Measurements from ENCODE around the gene PSMD13. TPM values are rescaled to one million over a fixed set of nuclear protein-coding genes. Genes with fewer than 3 reads are reported as not detected.
"Not testable (repeated sequence)": the region's sequence is repeated elsewhere in the genome, so short reads cannot be mapped to it uniquely, and the experiment has no call there.

PSMD13 gene
- 165 and 194 TPM in 2 replicates for polyA plus RNA-seq (2014; cell fraction: cytosol; rRNA removed)
- polyA plus RNA-seq (2014; cell fraction: nucleus; rRNA removed), result 137 and 154 TPM in 2 replicates

GRCh38 chr11:236774-237767 is at the start of gene PSMD13:
Gene PSMD13 (plus strand): TSS chr11:236976. CDS start chr11:237050, 74 bp downstream.
- peak; percentile 79 for DNase-seq (ENCODE audit: low spot score)

DNA sequence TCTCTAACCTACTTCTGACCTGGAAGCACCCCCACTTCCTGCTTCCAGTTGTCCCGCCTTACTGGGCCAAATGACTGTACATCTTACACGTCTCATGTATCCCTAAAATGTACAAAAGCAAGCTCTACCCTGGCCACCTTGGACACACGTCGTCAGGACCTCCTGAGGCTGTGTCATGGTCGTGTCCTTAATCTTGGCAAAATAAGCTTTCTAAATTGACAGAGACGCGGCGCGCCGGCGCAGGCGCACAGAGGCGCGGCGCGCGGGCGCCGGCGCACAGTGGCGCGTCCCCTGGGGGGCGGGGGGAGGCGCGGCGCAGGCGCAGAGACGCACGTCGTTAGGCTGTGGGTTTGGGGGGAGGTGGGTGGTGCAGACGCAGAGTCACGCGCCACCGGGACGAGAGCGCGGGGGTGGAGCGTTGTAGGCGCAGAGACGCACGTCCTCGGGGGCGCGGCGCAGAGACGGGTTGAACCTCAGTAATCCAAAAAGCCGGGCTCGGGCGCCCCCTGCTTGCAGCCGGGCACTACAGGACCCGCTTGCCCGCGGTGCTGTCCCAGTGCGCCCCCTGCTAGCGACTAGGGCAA is 47.5 kb upstream of the PSMD13 start:
- peak; percentile 94 for DNase-seq (ENCODE audit: low spot score)

DNA sequence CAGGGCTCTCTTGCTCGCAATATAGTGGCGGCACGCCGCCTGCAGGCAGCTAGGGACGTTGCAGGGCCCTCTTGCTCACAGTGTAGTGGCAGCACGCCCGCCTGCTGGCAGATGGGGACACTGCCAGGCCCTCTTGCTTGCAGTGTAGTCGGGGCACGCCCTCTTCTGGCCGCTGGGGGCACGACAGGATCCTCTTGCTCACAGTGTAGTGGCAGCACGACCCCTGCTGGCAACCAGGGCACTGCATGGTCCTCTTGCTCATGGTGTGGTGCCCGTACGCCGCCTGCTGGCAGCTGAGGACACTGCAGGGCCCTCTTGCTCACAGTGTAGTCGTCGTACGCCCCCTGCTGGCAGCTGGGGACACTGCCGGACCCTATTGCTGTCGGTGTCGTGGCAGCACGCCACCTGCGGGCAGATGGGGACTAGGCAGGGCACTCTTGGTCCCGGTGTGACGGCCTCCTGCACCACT is 46.9 kb upstream of the PSMD13 start:
- not testable (repeated sequence) for DNase-seq (ENCODE audit: low spot score)

DNA sequence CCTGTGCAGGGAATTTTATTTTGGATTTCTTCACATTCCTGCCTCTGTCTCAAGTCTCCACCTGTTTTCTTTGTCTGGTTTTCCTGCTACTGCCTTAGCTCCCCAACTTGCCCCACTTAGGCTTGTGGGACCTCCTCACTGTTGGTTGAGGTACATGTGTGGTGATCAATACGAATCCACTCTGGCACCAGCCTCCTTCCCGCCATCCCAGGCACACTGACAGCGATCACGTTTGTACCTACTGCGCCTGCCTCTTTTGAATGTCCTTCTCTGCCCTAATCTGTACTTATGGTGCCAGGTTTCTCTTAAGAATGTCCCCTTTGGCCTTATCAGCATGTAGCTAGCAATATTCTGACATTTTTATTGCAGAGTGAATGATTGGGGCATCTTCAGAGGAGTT is 46.2 kb upstream of the PSMD13 start:
- not testable (repeated sequence) for DNase-seq (ENCODE audit: low spot score)

DNA sequence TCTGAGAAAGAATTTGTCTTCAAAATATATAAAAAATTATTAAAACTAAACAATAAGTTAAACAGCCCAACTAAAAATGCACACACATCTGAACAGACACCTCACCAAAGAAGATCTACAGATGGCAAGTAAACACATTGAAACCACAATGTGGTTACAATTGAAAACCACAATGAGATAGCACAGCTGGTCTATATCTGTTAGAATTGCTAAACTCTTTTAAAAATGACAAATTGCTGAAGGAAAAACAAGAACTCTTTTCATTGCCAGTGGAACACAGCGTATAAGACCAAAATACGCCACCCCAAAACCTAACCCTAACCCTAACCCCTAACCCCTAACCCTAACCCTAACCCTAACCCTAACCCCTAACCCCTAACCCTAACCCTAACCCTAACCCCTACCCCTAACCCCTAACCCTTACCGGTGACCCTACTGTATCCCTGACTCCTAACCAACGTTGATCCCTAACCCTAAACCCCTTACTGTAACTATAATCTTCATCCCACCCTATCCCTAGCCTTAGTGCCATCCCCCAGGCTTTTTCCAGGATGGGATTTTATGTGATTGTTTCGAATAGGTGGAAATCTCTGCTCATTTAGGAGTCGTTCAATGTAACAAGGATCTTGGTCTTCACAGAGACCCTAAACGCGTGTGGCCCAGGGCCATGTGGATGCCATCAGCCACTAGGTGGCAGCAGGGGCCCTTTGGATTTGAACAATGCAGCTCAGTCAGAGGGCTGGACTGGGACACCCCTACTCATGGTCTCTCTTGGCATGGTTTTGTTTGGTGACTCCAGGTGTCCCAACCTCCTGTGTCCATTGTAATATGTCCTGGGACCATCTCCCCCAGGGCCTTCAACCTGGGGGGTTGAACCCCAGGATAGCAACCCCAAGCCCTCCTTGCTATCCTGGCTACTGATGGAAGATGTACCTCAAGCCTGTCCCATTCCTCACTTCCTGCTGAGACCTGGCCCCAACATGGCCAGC is 45.0 kb upstream of the PSMD13 start:
- not testable (repeated sequence) for DNase-seq (ENCODE audit: low spot score)

DNA sequence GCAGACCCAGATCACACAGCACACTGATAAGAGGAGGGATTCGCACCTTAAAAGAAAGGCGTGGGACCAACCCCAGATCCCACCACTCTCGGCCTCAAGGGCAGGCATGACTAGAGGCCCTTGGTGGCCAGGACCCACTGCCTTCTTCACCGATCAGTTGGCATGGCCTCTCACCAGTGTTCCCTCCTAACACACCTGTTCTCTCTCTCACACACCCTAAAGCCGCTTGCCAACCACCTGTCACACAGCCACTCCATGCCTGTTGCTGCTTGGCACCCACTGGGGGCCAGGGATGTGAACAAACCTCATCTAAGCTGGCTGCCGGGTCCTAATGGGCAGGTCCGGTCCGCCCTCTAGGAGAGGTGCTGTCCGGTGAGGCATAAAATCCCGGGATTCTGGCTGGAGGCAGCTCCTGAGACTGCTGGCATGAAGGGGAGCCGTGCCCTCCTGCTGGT is 44.1 kb upstream of the PSMD13 start, which contains the start of gene SCGB1C1:
Gene SCGB1C1, plus strand, starts transcription at position 405 of the 455 bp plus-strand sequence. Its CDS starts 22 bp downstream, at position 427.
- DNase-seq (ENCODE audit: low spot score), result not testable (repeated sequence)

DNA sequence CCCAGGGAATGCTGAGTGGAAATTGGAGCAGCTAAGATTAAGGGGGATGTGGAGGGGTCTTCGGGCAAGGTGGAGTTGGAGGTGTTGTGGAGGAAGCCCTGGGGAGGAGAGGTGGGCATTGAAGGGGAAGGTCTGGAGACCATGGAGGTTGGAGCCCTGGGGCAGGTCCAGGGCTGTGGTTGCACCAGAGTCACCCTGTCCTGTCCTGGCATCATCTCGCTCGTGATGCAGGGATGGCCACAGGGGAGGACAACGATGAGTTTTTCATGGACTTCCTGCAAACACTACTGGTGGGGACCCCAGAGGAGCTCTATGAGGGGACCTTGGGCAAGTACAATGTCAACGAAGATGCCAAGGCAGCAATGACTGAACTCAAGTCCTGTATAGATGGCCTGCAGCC is 43.3 kb upstream of the PSMD13 start:
- DNase-seq (ENCODE audit: low spot score), result not testable (repeated sequence)

DNA sequence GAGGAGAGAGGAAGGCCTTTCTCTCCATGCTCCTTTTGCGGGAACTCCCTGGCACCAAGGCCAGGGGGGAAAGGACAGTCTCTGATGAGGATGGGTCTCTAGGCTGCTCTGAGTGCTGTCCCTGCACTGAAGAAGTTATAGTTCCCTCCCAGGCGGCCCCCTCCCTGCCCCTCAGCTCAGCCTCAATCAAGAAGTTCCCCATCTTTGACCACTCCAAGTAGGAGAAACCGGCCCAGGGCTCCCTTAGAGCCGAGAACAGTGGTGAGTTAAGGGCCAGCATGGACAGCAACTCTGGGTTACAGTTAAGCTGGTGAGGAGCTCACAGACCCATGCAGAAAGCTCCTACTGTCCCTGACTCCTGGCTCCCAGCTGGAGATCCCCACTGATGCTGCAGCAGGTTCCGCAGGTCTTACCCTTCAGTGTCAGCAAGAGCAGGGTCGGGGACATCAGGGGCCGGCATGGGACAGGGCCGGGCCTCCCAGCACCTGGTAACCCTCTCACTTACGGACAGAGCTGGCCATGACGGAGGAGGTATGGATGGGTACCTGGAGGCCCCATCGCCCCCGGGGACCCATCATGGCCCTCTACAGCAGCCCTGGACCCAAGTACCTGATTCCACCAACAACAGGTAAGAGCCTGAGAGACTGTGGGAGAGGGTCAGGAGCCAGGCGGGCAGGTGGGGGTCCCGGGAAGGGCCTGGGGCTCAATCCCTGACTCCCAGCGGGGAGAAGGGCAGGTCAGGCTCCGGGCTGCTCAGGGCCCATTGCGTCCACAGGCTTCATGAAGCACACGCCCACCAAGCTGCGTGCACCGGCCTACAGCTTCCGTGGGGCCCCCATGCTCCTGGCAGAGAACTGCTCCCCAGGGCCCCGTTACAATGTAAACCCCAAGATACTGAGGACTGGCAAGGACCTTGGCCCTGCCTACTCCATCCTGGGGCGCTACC is 39.7 kb upstream of the PSMD13 start:
- DNase-seq (ENCODE audit: low spot score), result no peak

DNA sequence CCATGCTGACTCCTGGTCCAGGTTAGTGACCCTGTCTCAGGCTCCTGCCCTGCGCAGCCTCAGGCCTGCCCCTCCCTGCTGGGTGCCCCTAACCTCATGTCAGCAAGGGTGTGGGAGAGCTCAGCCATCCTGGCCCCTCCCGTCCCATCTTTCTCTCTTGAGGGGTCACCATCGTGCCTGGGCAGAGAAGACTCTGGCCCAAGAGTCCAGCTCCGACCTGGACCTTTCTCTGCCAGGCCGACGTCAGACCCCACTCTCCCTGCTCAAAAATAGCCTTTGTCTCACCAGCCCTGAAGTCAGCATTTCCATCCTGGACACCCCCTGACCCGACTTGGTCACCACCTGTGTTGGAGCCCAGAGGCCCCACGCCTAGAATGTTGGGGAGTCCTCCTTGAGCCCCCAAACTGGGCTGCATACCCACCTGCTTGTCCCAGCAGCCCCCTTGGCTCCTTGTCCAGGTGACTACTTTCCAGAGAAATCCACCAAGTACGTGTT is 39.0 kb upstream of the PSMD13 start:
- no peak for DNase-seq (ENCODE audit: low spot score)

DNA sequence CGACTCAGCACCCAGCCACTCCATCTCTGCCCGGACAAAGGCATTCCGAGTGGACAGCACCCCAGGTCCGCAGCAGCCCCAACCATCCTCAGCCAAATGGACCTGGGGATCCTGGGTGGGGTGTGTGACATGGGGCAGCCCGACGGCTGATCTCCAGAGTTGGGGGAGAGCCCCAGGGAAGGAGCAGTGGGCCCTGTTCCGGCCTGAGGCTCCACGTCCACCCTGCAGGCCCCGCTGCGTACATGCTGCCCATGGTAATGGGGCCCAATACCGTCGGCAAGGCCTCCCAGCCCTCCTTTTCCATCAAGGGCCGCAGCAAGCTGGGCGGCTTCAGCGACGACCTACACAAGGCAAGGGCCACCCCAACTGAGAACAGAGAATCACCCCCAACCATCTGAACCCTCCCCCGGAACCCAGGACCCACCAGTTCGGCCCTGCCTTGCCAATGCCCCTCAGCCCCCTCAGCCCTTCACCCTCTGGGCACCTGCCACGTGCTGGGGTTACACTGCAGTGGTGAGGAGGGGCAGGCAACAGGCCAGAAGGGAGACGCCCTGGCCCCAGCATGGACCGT is 38.5 kb upstream of the PSMD13 start:
- DNase-seq (ENCODE audit: low spot score), result no peak

GRCh38 chr11:199004-199581 is 37.7 kb upstream of the PSMD13 start:
- no peak for DNase-seq (ENCODE audit: low spot score)

GRCh38 chr11:199782-200181 is 37.0 kb upstream of the PSMD13 start:
- no peak for DNase-seq (ENCODE audit: low spot score)

DNA sequence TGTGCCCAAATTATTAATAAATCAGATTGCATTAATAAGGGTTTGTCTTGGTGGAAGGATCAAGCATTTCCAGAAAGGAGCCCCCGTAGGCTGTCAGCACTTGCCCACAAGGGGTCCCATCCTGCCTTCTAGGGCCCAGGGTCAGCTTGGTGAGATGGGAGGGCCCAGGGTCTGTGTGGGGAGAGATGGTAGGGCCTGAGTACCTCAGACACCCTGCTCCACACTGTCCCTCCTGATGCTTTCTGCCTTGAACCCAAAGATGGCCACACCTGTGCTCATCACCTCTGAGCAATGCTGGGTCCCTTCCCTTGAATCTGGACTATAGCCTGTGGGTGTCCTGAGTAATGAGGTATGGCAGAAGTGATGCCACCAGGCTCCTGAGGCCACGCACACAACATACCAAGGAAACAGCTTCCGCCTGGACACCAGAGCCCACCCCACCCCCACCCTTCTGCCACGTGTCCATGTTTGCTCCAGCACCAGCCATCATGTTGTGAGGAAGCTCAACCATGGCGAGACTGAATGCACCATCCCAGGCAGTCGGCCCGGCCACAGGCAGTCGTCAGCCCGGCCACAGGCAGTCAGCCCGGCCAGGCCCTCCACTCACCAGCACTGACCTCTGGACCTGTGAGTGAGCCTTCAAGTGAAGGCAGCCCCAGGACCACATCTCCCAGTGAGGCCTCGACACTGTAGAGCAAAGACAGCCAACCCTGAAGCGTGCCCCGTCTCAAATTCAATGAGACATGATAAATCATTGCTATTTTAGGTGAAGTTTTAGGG is 36.4 kb upstream of the PSMD13 start:
- no peak for DNase-seq (ENCODE audit: low spot score)

DNA sequence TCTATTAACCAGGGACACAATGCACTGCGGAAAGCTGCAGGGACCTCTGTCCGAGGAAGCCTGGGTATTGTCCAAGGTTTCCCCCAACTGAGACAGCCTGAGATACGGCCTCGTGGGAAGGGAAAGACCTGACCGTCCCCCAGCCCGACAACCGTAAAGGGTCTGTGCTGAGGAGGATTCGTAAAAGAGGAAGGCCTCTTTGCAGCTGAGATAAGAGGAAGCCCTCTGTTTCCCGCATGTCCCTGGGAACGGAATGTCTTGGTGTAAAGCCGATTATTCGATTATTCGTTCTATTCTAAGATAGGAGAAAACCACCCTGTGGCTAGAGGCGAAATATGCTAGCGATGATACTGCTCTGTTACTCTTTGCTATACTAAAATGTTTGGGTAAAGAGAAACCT is 34.8 kb upstream of the PSMD13 start:
- no peak for DNase-seq (ENCODE audit: low spot score)

DNA sequence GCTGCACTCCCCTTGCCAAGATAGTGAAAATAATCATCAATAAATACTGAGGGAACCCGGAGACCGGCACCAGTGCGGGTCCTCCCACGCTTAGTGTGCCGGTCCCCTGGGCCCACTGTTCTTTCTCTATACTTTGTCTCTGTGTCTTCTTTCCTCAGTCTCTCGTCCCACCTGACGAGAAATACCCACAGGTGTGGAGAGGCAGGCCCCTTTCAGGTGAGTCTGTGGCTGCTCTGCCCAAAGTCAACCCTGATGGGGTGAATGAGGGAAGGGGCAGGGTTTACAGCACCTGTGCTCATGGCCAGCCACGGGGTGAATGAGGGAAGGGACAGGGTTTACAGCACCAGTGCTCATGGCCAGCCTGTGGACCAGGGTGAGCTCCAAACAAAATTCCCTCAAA is 34.3 kb upstream of the PSMD13 start:
- no peak for DNase-seq (ENCODE audit: low spot score)

DNA sequence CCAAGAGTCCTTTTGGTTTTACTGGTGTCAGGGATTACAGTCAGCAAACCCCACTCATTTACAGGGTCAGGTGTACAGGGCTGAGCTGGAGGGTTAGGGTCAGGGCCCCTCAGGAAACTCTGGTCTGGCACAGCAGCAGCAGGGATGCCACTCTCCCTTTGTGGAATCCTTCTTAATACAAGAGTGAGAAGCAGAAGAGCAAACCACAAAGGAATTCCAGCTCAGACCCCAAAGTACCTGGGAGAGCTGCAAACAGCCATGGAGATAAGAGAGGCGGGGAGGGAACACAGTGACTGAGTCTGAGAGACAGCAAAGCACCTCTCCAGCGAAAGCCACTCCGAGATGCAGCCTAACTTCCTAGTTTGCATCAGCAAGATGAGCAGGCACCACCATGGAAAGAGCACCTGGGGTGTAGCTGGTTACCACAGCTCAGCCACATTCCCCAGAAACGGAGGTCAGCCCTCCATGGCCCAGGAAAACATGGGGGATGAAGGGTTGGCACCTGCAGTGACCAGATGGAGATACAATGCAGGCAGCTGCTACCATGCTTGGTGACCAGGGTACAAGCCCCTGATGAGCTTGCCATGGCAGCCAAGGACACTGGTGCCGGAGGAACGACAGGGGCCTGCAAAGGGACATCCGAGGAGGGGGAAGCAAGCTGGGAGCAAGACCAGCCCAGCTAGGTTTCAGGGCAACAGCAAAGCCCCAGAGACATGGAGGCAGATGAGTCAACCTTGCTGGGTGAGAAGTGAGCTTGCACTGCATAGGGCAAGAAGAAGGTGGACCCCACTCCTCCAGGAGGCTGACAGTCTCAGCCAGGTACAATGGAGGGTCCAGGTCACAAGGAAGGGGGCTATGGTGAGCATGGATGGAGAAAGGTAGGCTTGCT is 33.5 kb upstream of the PSMD13 start:
- no peak for DNase-seq (ENCODE audit: low spot score)

- no peak for DNase-seq (ENCODE audit: low spot score)
Observed at GRCh38 chr11:203945-204586, 32.7 kb upstream of the PSMD13 start.
